Stimulated activated CD4-positive, alpha-beta T cell treated with anti-CD3 and anti-CD28 coated beads, Interleukin-1b, Interleukin-23, amount 100 ng/mL, for 24 hours (primary cell): ENCODE results near the gene EBLN1.
A peak's percentile ranks its signal among the peaks of the same experiment; 100 is the strongest.

ENCODE experiments used
- DNase-seq, 4 experiments: peaks; one replicate each; pipeline ENCODE4 v3.0.0-alpha.2; 2020; ENCODE audit warnings: low read depth in 4 of 4, low spot score in 1 of 4

Gene EBLN1

GRCh38 chr10:22217842-22218241, at the start of gene EBLN1:
Gene EBLN1 (minus strand): TSS chr10:22218015. CDS start chr10:22209983, 8,032 bp downstream.
- no peak for DNase-seq

GRCh38 chr10:22265839-22266537, 48.2 kb upstream of the EBLN1 start:
- DNase-seq, result no peak

DNA sequence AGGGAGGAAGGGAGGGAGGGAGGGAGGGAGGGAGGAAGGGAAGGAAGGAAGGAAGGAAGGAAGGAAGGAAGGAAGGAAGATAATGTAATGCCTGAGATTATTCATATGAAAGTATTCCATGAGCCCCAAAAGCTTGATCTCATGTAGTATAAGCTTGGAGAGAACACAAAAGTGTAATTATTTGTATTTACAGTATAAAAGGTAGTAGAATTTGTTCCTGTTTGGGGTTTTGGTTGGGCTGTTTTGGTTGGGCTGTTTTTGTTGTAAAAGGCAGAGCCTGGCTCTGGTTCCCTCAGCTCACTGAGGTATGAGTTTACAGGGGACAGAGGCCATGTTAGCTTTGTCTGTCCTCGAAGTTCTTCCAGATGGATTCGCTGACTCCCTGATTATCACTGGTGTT, 45.3 kb upstream of the EBLN1 start:
- DNase-seq, result no peak

GRCh38 chr10:22259280-22259679, 41.5 kb upstream of the EBLN1 start:
- DNase-seq, result no peak

DNA sequence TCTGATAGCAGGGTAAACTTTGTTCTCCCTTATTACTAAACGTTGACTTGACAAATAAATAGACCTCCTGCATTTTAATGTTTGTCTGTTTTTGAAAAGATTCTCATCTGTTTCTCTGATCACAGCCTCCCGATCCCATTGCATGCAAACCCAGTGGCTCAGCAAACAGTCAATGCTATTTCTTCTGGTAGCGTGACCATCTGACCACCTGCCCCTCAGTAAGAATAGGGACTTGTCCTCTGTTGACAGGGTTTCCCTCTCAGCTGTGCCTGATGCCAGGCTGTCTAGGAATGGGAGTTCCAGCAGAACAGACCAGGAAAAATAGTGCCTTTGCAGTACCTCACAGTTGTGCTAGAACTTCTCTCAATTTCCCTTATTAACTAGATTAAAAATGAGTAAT, 40.7 kb upstream of the EBLN1 start:
- no peak for DNase-seq

- peak in 1 of 4 experiments; percentile 21 for DNase-seq
Measured at GRCh38 chr10:22253580-22253882, 35.7 kb upstream of the EBLN1 start.

DNA sequence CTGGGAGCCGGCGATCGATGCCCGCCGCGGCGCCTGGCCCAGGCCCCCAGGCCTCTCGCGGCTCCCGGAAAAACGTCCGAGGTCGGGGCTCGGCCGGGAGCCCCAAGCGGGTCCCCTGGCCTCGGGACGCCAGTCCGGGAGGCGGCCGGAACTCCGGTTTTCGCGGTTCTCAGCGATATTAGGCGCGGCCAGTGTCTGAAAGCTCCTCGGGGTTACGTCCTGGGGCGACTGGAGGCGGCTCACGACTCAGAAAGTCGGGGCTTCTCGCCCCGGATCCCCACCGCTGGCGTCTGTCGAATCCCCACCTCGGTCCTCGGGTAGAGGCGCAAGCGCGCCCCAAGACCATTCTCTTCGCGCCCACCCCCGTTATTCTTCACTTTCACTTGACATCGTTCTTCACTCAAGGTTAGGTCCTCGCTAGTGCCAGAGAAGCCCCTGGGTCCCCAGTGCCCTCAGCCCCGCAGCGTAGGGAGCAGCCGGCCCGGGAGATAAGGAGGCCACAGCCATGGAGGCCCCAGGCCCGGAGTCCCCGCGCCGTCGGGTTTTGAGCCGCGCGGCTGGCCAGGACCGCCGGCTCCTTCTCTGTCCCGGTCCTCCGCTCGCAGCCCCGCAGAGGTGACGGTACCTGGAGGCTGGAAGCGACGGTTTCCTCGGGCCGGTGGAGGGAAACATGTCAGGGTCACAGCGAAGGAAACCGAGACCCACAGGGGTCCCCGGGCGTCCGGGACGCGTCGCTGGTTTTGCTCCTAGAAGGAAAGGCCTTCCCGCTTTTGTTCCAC, 35.2 kb upstream of the EBLN1 start:
- peak in 3 of 4 experiments; percentile 18 to 25 (median 21) for DNase-seq

DNA sequence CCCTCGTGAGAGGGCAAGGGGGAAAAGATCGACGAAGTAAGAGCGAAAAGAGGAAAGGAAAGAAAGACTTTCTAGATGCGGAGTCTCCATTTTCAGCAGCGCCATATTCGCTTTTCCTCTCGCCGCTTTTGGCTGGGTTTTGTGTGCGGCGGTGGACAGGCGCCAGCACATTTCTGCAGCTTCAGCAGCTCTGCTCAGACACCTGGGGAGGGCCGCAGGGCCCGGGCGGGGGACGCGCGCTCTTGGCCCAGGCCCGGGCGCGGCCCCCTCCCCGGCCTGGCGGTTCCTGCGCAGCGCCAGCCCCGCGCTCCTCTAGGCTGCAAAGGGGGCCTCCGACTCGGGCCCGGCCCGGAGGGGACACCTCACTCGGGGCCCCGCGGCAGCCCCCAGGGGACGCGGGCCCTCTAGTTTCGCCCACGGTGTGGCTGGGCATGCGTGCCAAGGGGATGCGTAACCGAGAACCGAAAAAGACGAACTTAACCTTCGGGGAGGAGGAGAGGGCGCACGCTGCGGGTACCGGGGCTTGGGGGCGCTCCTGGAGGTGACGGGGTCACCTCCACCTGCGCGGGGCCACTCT, 34.5 kb upstream of the EBLN1 start:
- DNase-seq, result peak; percentile 34 to 64 (median 49)

DNA sequence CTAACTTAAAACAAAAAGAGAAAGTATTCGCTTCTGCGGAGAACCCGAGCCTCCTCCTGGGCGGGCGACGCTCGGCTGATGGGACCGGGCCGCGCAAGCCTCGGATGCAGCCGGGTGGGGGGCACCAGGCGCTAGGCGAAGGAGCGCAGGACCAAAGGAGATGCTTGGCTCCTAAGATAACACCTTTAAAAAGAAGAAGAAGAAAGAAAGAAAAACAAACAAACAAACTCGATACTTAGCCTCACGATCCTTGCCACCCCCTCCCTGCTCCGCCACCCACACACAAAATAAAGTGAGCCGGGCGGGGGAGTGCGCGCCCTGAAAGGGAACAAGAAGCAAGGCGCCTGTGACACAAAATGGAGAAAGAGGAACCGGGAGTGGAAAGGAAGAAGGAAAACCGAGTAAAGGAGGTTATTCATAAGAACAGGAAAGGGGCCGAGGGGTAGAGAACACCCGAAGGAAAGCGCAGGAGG, 34.0 kb upstream of the EBLN1 start:
- peak; percentile 25 to 54 (median 40) for DNase-seq

GRCh38 chr10:22250897-22251660, 33.3 kb upstream of the EBLN1 start:
- DNase-seq, result no peak

- DNase-seq, result no peak
Measured at GRCh38 chr10:22247636-22248035, 29.8 kb upstream of the EBLN1 start.

DNA sequence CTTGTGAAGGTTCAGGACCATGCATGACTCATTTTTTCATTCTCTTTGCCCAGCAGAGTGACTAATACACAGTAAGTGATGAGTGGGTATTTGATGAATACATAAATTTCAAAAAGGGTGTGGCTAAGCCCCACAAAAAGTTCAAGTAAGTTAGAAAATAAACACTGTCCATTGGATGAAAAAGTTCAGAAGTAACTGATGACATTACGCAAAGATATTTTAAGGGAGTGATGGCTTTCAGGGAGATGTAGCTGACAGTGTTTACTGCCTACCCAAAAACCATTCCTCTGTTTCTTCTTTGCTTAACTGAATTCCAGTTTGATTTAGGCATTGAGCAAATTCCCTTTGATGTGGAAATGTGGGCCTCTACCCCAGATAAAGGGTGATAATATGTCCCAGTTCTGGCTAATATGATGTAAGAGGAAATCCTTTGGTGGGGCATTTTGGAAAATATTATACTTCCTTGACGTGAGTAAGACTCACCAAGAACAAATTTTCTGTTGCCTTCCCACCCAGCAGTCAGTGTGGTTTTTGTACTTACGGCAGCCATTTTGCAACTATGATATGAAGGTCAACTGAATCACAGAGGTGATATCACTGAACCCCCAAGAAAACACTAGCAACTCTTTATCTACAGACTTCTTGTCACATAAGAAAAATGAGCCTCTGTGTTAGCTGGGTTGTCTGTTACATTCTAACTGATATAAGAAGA, 29.0 kb upstream of the EBLN1 start:
- DNase-seq, result peak in 1 of 4 experiments; percentile 28

GRCh38 chr10:22245567-22245966, 27.8 kb upstream of the EBLN1 start:
- DNase-seq, result no peak

DNA sequence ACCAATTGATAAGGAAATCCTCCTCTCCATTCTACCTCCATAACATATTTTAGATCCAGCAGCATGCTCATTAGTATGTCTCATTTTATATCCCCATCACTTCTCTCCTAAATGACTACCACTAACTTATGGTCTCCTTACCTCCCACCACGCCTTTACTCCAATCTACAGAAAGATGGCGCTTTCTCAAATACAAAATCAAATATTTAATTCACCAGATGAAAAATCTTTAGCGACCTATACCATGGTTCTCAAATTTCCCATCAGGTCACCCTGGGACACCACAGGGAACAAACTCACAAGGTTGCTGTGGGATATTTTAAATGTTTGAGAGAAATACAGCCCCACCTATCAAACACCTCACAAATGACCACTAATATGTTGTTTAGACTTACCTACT, 27.0 kb upstream of the EBLN1 start:
- DNase-seq, result no peak

DNA sequence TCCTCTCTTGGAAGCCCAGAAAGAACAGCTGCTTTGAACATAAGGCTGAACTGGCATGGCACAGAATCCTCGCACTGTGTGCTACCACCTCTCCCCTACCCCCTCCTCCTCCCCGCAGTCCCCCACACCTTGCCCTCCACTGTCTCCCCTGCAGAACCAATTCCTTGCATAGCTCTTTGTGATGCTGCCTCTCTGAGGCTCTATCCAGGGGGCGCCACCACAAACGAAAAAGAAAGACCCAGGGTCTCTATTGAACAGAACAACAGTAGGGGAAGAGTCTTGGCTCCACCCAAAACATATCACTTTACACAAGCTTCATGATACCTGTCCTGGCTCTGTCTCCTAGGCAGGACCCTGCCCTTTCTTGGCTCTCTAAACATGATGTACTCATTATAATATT, 26.2 kb upstream of the EBLN1 start:
- no peak for DNase-seq

- no peak for DNase-seq
Measured at GRCh38 chr10:22243321-22243720, 25.5 kb upstream of the EBLN1 start.

DNA sequence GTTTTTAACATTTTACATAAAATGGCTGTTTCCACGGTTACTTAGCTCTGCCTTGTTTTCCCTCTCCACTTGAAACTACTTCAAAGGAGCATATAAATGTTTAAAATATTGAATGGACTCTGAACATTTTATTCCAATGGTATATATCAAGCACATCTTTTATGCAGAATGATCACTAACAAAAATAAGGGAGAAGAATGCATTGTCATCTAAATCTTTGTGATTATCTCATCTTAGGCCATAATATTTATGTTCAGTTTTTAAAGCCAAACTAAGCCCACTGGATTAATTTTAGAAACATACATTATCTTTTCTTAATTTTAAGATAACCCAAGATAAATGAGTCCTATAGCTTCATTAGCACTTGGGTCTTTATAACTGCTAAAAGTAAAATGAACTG, 13.4 kb upstream of the EBLN1 start:
- DNase-seq, result no peak

DNA sequence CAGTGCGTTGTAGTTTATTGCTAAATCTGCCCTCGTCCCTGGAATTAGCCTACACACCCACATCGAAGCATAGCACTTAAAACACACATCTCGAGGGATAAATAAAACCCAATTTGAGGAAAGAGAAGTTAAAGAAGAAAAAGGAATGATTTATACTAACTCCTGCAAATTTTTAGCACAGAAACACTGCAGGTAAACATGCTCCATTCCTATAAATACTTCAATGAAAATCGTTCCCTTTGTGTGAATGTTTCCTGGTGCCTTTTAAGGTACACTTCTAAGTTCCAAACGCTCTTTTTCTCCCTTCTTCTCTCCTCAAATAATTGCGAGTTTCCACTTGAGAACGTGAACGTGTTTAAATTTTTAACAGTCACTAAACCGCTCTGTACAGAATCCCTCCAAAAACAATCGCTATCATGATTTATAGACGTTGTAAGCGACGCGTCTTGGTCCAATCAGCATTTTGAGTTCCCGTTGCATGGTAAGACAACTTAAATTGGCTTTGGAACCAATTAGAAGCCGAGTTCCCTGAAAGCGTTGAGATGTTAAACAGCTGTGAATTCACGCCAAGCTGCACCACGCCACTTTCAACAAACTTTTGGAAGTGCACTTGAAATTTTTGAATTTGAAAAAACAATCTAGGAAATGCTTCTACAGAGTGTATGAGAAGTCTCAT, 12.5 kb upstream of the EBLN1 start:
- no peak for DNase-seq

- no peak for DNase-seq
Measured at GRCh38 chr10:22229802-22230157, 12.0 kb upstream of the EBLN1 start.
